GM12801 (cell line): ENCODE measurements around the gene KLHL36.

Experiments used
- CTCF ChIP-seq: IDR thresholded peaks from one replicate; pipeline ENCODE4 v1.5.1; 2011; ENCODE audit warnings: control low read depth; ENCODE audit not compliant: insufficient read length; ENCODE audit errors: extremely low read depth

The KLHL36 gene

GRCh38 chr16:84630009-84630408 is 18.3 kb upstream of the KLHL36 start:
- TF ChIP-seq CTCF: no peak

- no peak for TF ChIP-seq CTCF
These were observed 17.7 kb upstream of the KLHL36 start for GRCh38 chr16:84630446-84631152.

- no peak for TF ChIP-seq CTCF
These were observed 17.2 kb upstream of the KLHL36 start for GRCh38 chr16:84631153-84631466.

GRCh38 chr16:84631886-84632285 is 16.4 kb upstream of the KLHL36 start:
- TF ChIP-seq CTCF: no peak

GRCh38 chr16:84633622-84634021 is 14.7 kb upstream of the KLHL36 start:
- no peak for TF ChIP-seq CTCF

GRCh38 chr16:84635702-84636101 is 12.6 kb upstream of the KLHL36 start:
- no peak for TF ChIP-seq CTCF

GRCh38 chr16:84637709-84638108 is 10.6 kb upstream of the KLHL36 start:
- no peak for TF ChIP-seq CTCF
